ENCODE measurements around the gene HAL. TPM values are rescaled to one million over a fixed set of nuclear protein-coding genes. Genes with fewer than 3 reads are reported as not detected.
A peak's percentile ranks its signal among the peaks of the same experiment; 100 is the strongest.

The HAL gene
- total and polyA plus RNA-seq, 2 of the 13 experiments (the other 11 are each of a cell fraction or from before 2014, with no cell fraction given) = 0.89 to 37.8 TPM

DNA sequence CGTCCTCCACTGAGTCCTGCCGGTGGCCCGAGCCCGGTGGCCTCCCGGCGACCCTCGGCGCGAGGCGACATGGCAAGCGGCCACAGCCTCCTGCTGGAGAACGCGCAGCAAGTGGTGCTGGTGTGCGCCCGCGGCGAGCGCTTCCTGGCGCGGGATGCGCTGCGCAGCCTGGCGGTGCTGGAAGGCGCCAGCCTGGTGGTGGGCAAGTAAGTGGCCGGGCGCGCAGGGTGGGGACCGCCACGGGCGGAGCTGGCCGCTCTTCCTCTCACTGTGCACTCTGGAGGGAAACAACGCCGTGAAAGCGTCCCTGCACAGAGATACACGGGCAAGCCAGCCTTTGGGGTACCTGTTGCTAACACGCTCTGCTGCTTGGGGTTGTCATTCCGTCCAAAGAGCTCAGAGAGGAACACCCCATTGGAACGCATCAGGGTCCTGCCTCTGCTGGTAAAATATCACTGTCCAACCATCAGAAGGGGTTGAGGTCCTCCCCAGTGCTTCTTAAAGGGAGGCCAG is 52.8 kb downstream of the HAL start, which contains the start of gene AMDHD1 (continued):
- TF ChIP-seq, protein P1, sequence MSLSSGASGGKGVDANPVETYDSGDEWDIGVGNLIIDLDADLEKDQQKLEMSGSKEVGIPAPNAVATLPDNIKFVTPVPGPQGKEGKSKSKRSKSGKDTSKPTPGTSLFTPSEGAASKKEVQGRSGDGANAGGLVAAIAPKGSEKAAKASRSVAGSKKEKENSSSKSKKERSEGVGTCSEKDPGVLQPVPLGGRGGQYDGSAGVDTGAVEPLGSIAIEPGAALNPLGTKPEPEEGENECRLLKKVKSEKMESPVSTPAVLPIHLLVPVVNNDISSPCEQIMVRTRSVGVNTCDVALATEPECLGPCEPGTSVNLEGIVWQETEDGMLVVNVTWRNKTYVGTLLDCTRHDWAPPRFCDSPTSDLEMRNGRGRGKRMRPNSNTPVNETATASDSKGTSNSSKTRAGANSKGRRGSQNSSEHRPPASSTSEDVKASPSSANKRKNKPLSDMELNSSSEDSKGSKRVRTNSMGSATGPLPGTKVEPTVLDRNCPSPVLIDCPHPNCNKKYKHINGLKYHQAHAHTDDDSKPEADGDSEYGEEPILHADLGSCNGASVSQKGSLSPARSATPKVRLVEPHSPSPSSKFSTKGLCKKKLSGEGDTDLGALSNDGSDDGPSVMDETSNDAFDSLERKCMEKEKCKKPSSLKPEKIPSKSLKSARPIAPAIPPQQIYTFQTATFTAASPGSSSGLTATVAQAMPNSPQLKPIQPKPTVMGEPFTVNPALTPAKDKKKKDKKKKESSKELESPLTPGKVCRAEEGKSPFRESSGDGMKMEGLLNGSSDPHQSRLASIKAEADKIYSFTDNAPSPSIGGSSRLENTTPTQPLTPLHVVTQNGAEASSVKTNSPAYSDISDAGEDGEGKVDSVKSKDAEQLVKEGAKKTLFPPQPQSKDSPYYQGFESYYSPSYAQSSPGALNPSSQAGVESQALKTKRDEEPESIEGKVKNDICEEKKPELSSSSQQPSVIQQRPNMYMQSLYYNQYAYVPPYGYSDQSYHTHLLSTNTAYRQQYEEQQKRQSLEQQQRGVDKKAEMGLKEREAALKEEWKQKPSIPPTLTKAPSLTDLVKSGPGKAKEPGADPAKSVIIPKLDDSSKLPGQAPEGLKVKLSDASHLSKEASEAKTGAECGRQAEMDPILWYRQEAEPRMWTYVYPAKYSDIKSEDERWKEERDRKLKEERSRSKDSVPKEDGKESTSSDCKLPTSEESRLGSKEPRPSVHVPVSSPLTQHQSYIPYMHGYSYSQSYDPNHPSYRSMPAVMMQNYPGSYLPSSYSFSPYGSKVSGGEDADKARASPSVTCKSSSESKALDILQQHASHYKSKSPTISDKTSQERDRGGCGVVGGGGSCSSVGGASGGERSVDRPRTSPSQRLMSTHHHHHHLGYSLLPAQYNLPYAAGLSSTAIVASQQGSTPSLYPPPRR (CRISPR knock-in tag; IDR thresholded peaks at IDR 0.05; ENCODE audit: borderline replicate concordance) = peak; percentile 30; the same call in 1 of the 2 replicates
- TF ChIP-seq, protein P2, sequence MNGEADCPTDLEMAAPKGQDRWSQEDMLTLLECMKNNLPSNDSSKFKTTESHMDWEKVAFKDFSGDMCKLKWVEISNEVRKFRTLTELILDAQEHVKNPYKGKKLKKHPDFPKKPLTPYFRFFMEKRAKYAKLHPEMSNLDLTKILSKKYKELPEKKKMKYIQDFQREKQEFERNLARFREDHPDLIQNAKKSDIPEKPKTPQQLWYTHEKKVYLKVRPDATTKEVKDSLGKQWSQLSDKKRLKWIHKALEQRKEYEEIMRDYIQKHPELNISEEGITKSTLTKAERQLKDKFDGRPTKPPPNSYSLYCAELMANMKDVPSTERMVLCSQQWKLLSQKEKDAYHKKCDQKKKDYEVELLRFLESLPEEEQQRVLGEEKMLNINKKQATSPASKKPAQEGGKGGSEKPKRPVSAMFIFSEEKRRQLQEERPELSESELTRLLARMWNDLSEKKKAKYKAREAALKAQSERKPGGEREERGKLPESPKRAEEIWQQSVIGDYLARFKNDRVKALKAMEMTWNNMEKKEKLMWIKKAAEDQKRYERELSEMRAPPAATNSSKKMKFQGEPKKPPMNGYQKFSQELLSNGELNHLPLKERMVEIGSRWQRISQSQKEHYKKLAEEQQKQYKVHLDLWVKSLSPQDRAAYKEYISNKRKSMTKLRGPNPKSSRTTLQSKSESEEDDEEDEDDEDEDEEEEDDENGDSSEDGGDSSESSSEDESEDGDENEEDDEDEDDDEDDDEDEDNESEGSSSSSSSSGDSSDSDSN (CRISPR knock-in tag; IDR thresholded peaks at IDR 0.05) = peak; percentile 86; the same call in 1 of the 2 replicates
- peak; percentile 35; the same call in 1 of the 2 replicates for TF ChIP-seq ZBTB7B (CRISPR knock-in tag; IDR thresholded peaks at IDR 0.05)
- TF ChIP-seq ZNF709 (CRISPR knock-in tag; IDR thresholded peaks at IDR 0.05) = peak; percentile 39; the same call in 1 of the 2 replicates
- TF ChIP-seq ZNF101 (CRISPR knock-in tag; IDR thresholded peaks at IDR 0.05; ENCODE audit: borderline replicate concordance, low read depth) = no peak
- TF ChIP-seq, protein P3, sequence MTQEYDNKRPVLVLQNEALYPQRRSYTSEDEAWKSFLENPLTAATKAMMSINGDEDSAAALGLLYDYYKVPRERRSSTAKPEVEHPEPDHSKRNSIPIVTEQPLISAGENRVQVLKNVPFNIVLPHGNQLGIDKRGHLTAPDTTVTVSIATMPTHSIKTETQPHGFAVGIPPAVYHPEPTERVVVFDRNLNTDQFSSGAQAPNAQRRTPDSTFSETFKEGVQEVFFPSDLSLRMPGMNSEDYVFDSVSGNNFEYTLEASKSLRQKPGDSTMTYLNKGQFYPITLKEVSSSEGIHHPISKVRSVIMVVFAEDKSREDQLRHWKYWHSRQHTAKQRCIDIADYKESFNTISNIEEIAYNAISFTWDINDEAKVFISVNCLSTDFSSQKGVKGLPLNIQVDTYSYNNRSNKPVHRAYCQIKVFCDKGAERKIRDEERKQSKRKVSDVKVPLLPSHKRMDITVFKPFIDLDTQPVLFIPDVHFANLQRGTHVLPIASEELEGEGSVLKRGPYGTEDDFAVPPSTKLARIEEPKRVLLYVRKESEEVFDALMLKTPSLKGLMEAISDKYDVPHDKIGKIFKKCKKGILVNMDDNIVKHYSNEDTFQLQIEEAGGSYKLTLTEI (CRISPR knock-in tag; conservative IDR thresholded peaks at IDR 0.05) = no peak
- peak; percentile 27; the same call in 1 of the 2 replicates for TF ChIP-seq ZNF816 (CRISPR knock-in tag; IDR thresholded peaks at IDR 0.05; ENCODE audit: borderline replicate concordance)
- TF ChIP-seq BRCA1 (CRISPR knock-in tag; IDR thresholded peaks at IDR 0.05) = 0 out of 2 replicates have a peak, but pooled peaks have one; percentile 62
- TF ChIP-seq, protein P4, sequence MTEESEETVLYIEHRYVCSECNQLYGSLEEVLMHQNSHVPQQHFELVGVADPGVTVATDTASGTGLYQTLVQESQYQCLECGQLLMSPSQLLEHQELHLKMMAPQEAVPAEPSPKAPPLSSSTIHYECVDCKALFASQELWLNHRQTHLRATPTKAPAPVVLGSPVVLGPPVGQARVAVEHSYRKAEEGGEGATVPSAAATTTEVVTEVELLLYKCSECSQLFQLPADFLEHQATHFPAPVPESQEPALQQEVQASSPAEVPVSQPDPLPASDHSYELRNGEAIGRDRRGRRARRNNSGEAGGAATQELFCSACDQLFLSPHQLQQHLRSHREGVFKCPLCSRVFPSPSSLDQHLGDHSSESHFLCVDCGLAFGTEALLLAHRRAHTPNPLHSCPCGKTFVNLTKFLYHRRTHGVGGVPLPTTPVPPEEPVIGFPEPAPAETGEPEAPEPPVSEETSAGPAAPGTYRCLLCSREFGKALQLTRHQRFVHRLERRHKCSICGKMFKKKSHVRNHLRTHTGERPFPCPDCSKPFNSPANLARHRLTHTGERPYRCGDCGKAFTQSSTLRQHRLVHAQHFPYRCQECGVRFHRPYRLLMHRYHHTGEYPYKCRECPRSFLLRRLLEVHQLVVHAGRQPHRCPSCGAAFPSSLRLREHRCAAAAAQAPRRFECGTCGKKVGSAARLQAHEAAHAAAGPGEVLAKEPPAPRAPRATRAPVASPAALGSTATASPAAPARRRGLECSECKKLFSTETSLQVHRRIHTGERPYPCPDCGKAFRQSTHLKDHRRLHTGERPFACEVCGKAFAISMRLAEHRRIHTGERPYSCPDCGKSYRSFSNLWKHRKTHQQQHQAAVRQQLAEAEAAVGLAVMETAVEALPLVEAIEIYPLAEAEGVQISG (CRISPR knock-in tag; IDR thresholded peaks at IDR 0.05) = no peak; the same call in 1 of the 2 replicates
- no peak; the same call in 1 of the 2 replicates for TF ChIP-seq ZNF790 (CRISPR knock-in tag; IDR thresholded peaks at IDR 0.05; ENCODE audit: borderline replicate concordance)
- no peak for TF ChIP-seq PRMT3 (CRISPR knock-in tag; IDR thresholded peaks at IDR 0.05; ENCODE audit: borderline replicate concordance, low read depth)
